Activated CD8-positive, alpha-beta memory T cell treated with anti-CD3 and anti-CD28 coated beads, Interleukin-2, amount 50 U/mL, for 48 hours (primary cell): ENCODE results near the gene NQO1.
A peak's percentile ranks its signal among the peaks of the same experiment; 100 is the strongest.
"Not testable (repeated sequence)": the region's sequence is repeated elsewhere in the genome, so short reads cannot be mapped to it uniquely, and the experiment has no call there.

ENCODE experiments used
- DNase-seq: peaks from one replicate; pipeline ENCODE4 v3.0.0-alpha.2; 2020

NQO1 gene

DNA sequence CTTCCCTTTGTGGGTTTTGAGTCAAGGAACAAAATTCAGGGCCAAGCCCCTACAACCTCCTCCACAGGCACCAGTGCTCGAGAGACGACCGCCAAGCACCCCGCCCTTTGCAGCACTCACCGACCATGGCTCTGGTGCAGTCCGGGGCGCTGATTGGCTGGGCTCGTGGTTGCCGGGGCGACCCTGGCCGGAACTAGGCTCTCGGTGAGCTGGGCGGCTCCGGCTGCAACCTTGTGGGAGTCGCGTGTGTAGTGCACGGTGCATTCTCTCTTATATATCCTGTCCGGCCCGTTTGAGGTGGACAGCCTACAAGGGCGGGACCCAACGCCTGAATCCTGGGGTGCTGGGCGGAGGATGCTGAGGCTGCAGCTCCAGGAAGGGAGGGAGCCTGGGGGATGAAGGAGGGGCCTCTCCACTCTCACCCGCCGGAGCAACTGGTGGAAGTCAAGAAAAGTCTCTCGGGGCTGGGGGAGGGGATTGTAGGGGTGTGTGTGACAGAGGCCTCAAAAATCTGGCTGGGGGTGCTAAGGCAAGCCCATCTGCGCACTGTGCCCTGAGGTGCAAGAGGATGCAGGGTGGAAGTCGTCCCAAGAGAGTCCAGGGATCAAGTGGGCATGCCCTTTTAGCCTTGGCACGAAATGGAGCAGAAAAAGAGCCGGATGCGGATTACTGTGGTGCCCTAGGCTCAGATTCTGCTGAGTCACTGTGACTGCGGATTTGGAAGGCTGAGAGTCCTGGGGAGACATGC is at the start of gene NQO1:
NQO1 (minus strand) TSS at position 248 of the 748 bp plus-strand sequence; CDS start at position 127, 121 bp downstream.
- DNase-seq: peak; percentile 95

DNA sequence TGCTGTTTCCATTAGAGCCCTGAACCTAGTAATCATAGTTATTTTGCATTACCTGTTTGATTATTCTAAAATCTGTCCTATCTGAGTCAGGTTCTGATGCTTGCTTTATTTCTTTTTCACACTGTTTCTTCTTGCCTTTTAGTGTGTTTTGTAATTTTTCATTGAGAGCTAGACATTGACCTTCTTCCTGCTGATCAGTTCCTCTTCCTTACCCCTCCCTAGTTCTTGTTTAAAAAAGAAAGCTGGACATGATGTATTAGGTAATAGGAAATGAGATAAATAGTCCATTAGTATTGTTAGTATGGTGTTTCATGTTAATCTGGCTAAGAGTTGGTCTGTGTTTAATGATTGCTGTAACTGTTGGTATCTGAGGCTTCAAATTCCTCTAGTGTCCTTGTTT is 49.2 kb upstream of the NQO1 start:
- DNase-seq: no peak

DNA sequence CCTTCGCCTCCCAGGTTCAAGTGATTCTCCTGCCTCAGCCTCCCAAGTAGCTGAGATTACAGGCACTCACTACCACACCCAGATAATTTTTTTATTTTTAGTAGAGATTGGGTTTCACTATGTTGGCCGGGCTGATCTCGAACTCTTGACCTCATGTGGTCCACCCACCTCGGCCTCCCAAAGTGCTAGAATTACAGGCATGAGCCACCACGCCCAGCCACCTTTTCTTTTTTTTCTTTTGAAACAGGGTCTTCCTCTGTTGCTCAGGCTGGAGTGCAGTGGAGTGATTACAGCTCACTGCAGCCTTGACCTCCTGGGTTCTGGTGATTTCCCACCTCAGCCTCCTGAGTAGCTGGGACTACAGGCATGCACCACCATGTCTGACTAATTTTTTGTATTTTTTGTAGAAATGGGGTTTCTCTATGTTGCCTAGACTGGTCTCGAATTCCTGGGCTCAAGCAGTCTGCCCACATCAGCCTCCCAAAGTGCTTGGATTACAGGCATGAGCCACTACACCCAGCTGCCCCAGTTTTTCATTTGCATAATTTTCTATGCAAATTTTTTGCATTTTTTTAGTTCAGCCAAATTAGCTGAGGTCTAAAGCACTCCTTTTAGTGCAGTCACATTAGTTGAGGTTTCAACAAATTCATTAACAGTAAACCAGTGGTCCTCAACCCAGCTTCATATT is 47.0 kb upstream of the NQO1 start:
- DNase-seq: no peak

DNA sequence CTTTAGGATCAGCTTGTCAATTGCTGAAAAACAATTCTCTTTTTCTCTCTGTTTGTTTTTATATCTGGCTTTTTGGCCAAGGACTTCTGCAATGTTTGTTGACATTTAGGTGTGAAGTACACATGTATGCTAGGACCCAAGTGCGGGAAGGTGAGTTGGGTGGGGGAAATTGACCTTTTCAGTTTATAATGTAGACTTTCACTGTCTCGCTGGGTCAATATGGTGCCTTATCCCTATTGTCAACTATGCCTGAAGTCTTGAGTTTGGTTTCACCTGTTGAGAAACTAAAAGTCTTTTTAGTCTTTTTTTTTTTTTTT is 45.2 kb upstream of the NQO1 start:
- no peak for DNase-seq

DNA sequence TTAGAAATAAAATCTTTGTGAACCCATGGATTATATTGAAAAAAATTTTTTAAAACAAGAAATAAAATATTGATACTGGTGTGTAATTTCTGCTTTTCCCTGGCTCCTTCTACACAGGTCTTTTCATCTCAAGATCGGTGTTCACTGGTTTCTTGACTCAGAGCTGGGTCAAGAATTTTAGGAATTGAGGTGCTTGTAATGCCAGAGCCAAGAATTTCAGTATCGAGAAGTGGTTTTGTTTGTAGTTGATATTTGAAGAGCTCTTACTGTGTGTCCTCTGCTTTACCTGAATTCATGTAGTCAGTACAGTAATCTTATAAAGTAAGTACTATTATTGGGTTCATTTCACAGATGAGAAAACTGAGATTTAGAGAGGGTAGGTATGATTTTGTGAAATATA is 43.0 kb upstream of the NQO1 start:
- DNase-seq: no peak

DNA sequence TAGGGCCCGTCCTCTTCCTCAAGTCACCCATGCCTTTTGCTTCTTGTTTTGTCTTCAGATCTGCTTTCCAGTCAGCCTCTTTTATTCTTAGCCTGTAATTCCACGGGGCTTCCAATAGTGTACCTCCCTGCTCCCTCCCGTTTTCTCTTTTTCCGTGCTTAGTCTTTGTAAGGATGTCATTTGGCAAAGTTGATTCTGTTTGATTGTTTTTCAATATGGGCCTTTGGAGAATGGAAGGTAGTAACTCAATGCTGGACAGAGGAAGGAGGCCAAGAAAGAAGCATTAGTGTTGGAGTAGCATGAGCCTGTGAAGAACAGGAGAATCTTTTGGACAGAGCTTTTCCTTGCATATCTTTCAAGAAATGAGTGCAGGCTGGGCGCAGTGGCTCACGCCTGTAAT is 42.3 kb upstream of the NQO1 start:
- DNase-seq: no peak

DNA sequence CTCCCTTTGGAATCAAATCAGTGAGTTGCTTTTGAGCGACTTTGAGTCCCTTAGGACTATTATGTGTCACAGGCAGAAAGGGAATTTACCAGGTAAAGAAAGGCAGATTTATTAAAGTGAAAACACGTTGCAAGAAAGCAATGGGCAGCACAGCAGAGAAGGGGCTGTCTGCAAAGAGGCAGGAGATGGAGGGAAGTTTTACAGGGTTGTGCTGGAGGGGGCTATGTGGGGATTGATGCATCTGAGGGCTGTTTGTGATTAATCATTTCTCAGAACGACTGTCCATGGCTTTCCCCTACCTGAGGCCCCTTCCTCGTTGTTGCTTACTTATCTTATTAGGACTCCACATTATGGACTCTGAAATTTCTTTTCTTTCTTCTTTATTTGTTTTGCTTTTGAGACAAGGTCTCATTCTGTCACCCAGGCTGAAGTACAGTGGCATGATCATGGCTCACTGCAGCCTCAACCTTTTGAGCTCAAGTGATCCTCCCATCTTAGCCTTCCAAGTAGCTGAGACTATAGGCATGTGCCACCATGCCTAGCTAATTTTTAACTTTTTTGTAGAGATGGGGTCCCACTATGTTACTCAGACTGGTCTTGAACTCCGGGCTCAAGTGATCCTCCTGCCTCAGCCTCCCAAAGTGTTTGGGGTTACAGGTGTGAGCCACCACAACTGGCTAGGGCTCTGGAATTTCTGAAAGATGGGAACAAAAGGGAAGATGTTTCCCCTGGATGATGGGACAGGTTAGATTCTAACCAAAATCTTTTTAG is 41.3 kb upstream of the NQO1 start:
- no peak for DNase-seq

DNA sequence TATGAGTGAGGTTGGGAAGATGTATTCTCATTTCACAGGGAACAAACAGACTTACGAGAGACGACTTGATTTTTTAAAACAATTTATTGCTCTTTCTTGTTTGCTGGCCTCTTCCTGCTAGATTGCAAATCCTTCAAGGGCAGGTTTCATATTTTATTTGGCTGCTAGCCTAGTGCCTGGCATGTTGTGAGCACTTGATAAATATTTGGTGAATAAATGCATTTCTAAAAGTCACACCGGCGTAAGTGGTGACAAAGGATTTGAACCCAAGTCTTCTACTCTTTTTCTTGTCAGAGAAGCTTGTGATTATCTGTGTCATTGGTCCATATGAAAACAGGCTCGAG is 37.2 kb upstream of the NQO1 start:
- DNase-seq: no peak

DNA sequence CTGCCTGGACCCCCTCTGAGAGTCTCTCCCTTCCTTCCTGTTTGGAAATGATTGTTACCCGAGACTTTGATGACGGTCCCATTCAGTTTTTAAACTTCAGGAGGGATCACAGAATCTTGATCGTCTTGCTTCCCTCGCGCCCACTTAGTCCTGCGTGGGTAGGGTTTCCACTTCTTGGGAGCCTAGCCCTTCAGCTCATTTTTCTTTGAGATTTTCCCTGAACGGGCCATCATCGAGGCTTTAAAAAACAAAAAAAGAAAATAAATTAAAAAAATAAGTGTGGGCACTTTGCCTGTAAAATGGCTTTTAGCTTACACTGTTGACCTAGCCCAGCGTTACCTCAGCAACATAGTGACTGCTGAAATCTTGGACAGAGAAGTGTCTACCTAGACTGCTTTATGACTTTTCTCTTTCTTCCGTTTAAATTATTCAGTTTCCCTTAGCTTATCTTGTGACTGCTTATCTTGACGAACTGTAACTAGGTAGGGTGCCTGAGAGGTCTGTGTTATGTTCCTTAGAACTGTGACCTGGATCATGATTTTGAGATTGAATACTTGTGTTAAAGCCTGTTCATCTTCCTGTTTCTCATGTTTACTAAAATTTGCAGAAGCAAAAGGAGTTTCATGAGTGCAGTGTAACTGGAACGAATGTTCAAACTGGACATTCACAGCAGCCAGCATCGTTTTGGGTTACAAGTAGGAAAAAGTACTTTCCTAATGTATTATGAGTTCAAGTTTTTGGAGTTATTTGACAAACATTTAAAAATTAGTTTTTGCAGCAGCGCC is 36.6 kb upstream of the NQO1 start:
- DNase-seq: no peak

DNA sequence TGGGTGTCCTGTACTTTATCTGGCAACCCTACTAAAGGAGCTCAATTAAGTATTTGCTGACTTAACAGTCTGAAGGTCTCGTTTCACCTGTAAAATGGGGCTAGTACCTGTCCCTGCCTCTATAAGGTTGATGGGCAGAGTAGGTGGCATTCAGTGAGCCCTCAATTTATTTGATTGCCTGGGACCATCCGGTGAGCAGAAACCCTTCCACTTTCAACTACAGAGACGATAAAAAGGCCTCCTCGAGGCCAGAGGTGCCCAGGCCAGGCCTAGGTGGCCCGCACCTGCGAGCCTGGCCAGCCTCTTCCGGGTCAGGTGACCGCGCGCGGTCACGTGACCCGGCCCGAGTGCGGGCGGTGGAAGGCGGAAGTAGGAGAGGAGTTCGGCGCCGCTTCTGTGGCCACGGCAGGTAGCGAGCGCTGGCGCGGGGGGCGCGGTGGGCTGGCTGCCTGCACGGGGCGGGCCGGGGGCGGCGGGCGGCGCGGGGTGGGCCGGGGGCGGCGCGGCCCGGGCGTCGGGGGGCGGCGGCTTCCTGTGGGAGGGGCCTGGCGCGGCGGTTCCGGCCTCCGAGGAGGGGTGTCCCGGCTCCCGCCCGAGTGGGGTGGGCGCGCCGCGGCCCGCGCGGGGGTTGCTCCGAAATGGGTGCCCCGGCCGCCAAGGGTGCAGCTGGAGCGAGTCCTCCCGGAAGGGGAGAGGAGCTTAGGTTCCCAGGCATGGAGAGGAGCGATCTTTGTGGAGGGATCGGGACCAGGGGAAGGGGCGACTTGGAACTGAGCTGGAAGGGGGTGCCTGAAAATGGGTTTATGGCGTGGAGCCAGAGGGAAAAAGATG is 35.8 kb upstream of the NQO1 start, which contains the start of gene WWP2:
WWP2 (plus strand) TSS at position 350 of the 831 bp plus-strand sequence. CDS start 24,679 bp downstream, outside the sequence.
- DNase-seq: peak; percentile 88

DNA sequence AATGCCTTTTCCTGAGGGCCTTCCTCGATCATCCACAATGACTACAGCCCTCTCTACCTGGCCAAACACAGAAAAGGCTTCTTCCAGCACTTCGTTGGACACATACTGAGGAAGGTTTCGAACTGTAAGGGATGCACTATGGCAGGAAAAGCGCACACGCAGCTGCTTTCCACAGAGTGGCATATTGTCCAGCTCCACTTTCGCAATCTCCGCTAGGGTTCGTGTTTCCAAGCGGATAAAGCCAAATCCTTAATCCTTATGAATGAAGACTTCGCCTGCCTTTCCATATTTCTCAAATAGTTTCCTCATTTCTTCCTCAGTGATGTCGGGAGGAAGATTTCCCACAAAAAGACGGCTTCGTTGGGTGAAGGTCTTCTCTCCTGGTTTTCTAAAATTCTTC is 31.0 kb upstream of the NQO1 start:
- not testable (repeated sequence) for DNase-seq

DNA sequence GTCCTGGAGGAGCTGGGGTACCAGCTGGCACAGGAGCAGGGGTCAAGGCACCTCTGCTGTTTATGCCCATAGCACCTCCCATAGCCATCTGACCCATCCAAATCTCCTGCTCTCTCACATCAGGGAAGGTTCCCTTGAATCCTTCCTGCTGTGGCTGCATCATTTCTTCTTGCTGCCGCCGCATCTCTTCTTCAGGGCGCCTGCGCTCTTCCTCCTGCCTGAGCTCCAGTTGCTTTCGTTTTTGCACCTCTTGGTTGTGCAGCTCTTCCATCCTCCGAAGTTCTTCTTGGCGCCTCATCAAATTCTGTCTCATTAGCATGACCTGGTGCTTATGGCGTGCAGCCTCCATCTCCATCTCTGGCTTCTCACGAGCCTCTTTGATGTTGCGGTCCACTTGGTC is 30.3 kb upstream of the NQO1 start:
- no peak for DNase-seq

DNA sequence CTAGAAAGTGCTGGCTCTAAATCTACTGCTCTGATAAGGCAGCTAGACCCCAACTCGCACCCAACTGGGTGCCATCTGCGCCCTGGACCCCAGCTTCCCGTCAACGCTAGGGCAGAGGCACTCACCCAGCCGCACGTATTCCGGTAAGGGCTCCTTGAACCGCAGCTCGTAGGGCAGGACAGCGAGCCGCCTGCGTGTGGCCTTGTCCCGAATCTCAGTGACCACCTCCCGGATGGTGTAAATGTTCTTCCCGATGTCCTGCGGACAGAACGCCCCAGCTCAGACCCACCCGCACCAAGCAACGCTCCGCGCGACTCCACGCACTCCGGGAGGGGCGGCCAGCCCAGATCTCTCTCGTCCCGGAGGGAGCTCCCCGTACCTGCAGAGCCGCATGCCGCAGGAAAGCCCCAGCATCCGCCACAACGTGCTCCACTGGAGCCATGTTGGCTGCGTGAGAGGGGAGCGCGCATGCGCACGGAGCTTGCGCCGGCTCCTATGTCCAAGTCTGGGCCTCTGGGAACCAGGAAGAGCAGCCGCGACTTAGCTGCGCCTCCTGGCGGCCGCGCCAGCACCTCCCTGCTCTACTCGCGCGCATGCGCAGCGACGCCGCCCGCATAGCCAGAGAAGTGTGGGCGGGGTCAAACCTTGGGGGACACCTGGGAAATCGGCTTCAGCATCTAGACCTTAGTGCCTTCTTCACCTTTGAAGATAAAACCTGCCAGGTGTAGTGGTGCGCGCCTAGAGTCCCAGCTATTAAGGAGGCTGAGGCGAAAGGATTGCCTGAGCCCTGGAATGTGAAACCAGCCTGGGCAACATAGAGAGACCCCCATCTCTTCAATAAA is 28.3 kb upstream of the NQO1 start, which contains the start of gene NOB1:
NOB1 (minus strand) TSS at position 458 of the 842 bp plus-strand sequence; CDS start at position 442, 16 bp downstream.
- peak; percentile 99 for DNase-seq

DNA sequence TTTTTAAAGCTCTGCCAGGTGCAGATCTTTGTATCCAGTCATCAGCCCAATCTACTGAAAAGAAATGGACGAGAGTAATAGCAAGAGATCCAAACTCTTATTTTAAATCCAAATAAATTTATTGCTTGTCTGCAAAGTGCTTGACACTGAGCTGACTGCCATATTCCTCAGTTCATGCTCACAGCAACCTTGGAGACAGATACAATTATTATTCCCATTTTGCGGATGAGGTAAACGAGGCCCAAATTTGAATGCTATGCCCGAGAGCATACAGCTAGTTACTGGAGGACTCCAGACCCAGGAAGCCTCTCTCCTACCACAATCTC is 27.7 kb upstream of the NQO1 start:
- DNase-seq: no peak

DNA sequence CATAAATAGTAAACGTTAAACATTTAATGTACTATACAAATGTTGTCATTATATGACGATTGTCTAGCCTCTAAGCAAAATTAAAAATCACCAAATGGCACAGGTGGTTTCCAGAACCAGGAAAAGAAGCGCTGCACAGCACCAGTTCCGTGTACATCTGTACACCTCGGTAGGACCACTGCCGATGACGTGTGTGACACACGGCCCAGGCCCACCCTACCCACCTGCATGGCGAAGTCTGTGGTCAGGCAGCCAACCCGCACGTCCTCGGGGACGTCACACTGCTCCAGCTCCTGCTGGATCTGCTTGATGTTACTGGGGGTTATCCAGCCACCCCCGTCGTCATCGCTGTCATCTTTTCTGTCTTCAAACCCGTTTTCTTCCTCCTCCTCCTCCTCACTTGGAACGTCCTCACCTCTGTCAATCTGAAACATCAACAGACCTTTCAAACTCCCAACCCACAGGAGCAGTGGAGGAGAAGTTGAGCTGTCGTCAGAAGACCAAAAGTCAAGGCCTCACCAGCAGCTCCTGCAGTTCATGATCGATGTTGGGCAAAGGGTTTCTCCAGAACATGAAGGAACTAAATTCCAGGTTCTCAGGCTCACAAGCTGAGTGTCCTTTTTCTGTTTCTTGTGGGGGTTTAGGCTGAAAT is 22.5 kb upstream of the NQO1 start:
- DNase-seq: no peak

DNA sequence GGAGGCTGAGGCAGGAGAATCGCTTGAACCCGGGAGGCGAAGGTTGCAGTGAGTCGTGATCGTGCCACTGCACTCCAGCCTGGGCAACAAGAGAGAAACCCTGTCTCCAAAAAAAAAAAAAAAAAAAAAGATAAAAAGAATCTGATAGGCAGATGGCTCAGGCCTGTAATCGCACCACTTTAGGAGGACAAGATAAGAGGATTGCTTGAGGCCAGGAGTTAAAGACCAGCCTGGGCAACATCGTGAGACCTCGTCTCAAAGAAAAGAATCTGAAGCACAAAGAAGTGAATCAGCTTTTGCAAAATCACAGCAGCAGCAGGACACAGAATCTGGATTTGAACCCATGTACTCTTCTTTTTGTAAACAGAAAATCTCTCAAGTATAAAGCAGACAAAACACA is 20.8 kb upstream of the NQO1 start:
- DNase-seq: no peak

DNA sequence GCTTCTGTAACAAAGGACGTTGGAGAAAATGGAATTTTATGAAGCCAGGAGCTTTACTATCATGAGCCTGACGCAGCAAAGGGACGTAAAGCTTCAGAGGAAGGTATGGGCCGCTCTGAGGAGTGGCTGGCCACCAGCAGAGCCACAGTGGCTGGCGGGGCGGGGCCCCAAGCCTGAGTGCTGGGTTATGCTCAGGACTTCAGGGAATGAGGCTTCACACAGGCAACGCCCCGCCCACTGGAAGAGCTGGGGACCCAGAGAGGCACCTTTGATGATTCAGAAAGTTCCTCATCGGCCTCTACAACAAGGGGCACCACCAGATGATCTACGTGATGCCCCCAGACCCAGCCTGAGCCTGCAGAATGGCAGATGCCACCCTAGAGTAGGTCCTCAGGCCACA is 19.6 kb upstream of the NQO1 start:
- no peak for DNase-seq

DNA sequence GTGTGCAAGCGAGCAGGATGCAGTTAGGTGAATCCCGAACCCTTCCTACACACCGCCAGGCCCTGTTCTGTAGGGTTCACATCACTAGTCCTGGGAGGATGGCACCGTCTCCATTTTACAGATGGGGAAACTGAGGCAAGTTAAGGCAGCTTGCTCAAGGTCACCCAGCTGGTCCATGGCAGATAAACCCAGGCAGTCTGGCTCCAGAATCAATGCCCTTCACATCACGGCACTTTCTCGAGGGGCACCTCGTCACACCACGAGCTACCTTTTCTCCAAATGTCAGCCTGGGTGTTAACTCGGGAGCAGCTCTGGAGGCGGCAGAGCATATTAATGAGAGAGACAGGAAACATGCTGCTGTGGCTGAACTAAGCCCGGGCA is 18.9 kb upstream of the NQO1 start:
- DNase-seq: no peak

DNA sequence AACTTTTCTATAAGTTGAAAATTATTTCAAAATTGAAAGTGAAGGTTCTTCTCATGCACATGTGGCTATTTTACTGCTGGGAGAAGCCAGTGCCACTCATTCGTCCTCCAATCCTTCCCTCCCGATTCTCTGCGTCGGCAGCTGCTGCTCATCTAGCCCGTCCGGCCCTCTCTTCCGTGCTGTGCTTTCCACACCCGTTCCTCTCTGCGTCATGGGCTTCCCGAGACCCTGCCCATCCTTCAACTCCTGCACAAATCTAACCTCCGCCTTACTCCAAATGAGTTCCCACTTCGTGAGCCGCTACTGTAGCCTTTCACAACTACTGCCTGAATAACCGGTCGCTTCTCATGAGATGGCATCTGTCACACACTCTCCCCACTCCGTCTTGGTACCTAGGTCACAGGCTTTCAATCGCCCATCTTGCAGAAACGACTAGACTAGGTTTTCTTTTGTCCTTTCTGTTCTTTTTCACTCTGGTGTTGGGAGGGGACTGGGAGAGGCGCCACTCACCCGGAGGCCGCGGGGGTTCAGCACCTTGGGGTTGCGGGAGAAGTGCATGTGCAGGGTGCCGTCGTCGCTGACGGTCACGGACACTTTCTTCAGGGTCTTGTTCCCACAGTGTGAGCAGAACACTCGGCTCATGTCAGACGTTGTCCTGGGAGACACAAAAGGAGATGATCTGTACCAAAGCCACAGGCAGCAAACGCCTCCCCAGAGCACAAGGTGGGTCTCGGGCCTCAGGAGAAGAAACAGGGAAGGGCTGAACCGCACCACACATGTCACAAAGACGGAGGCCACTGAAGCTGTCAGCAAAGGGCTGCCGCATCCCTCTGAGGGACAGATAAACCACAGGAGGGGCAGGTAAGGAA is 18.2 kb upstream of the NQO1 start:
- DNase-seq: no peak
